Measurements from ENCODE around the gene ASTN2.
"Not testable (repeated sequence)": the region's sequence is repeated elsewhere in the genome, so short reads cannot be mapped to it uniquely, and the experiment has no call there.

DNA sequence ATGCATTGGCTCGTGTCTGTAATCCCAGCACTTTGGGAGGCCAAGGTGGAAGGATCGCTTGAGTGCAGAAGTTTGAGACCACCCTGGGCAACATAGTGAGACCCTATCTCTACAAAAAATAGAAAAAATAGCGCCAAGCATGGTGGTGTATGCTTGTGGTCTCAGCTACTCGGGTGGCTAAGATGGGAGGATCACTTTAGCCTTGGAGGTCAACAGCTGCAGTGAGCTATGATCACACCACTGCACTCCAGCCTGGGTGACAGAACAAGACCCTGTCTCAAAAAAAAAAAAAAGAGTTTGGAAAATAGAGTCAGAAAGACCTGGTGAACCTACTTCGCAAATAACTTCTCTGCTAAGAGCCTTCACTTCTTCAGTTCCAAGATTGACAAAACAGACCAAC is 516.7 kb downstream of the ASTN2 start:
- TF ChIP-seq, protein P1, sequence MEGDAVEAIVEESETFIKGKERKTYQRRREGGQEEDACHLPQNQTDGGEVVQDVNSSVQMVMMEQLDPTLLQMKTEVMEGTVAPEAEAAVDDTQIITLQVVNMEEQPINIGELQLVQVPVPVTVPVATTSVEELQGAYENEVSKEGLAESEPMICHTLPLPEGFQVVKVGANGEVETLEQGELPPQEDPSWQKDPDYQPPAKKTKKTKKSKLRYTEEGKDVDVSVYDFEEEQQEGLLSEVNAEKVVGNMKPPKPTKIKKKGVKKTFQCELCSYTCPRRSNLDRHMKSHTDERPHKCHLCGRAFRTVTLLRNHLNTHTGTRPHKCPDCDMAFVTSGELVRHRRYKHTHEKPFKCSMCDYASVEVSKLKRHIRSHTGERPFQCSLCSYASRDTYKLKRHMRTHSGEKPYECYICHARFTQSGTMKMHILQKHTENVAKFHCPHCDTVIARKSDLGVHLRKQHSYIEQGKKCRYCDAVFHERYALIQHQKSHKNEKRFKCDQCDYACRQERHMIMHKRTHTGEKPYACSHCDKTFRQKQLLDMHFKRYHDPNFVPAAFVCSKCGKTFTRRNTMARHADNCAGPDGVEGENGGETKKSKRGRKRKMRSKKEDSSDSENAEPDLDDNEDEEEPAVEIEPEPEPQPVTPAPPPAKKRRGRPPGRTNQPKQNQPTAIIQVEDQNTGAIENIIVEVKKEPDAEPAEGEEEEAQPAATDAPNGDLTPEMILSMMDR (IDR thresholded peaks at IDR 0.05) = not testable (repeated sequence)
- not testable (repeated sequence) for TF ChIP-seq POLR2AphosphoS5, EP300 (IDR thresholded peaks at IDR 0.05)
